HG02852 (cell line): ENCODE measurements around the gene HLA-DPB1.
A peak's percentile ranks its signal among the peaks of the same experiment; 100 is the strongest.
"Not testable (repeated sequence)": the region's sequence is repeated elsewhere in the genome, so short reads cannot be mapped to it uniquely, and the experiment has no call there.

Experiments used
- ATAC-seq: cut with Tn5 transposase; IDR thresholded peaks from one replicate; pipeline ENCODE4 v1.9.1; 2021; ENCODE audit warnings: mild to moderate bottlenecking, moderate library complexity; ENCODE audit not compliant: unreplicated experiment

The HLA-DPB1 gene

DNA sequence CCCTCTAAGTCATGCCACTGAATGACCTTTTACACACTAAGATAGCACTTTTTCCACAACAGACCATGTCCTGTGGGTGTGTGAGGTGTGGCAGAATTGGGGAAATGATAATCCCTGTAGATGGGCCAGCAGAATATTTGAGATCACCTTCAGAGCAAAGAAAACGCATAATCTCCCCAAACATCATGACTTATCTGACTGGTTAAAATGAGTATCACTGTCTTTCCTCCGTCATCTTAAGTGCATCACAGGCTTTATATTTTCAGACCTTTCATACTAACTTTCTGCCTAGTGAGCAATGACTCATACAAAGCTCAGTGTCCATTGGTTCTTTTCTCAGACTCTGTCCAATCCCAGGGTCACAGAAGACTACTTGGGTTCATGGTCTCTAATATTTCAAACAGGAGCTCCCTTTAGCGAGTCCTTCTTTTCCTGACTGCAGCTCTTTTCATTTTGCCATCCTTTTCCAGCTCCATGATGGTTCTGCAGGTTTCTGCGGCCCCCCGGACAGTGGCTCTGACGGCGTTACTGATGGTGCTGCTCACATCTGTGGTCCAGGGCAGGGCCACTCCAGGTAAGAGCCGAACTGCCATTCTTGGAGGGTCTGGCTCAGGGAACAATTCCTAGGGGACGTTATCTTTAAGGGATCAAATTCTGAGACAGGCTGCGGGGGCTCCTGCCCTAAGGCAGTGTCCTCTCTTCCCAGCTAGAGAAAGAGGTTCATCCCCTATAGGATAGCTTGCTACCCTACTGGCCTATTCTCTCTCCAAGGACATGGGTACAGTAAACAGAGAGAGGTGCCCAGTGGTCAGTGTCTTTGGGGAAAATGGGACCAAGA, at the start of gene HLA-DPB1:
HLA-DPB1 (plus strand) TSS at position 423 of the 838 bp plus-strand sequence; CDS start at position 475, 52 bp downstream.
- peak; percentile 70 for ATAC-seq

DNA sequence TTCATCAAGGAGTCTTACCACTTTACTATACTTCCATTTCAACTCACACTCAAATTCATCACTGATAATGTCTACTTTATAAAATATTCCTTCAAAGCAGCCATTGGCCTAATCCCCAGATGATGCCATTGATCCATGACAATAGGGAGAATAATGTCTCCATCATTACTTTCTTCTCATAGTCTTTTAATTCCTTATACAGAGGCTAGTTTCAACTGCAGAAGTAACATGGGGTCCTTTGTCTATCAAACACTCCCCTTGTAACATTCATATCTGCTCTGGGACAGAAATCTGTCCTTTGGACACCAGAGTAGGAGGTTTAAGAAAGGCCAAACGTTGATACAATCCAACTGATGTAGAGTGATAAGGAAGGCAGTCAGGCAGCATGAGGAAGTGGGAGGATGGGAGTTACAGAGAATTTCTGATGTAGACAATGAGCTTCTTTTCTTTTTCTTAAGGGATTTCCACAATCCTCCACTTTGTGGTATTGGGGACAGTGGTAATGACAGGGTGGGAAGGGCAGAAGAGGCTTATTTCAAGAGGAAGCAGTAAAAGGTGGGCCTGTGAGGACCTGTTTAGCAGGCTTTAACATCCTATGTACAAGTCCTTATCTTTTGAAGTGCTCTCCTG, 47.5 kb upstream of the HLA-DPB1 start:
- no peak for ATAC-seq

DNA sequence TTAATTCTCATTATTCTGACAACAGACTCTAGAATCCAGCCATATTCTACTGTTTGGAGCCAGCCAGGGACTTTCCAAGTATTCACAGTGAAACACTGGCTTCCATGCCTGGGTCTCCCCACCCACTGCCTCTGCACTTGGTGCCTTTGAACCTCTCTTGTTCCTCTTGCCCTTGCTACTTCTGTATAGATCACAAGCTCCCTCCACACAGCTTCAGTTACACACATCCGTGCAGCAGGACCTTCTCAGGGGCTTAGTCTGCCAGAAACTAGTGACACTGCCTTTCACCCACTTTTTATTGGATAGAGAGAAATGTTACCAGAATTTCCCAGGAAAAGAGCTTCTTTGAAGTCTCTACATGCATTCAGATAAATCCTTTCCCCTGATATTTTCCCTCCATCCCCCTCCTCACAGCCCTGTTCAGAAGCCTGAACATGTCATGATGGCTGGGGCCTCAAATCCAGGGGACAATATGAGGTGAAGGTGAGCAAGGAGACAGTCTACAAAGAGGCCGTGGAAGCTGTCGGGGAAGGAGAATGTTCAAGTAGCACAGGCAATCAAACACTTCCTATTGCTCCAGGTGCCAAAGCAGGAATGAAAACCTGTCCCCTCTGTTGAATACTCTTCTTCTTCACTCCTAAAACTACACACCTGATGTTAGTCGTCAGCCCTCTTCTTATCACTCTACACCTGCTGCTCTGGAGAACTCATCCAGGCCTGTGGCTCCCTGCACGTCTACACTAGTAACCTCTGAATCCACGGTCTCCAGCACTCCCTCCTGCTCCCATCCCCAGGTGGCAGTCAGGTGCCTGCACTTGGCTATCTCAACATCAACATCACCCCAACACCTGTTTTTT, 46.2 kb upstream of the HLA-DPB1 start:
- peak; percentile 75 for ATAC-seq

DNA sequence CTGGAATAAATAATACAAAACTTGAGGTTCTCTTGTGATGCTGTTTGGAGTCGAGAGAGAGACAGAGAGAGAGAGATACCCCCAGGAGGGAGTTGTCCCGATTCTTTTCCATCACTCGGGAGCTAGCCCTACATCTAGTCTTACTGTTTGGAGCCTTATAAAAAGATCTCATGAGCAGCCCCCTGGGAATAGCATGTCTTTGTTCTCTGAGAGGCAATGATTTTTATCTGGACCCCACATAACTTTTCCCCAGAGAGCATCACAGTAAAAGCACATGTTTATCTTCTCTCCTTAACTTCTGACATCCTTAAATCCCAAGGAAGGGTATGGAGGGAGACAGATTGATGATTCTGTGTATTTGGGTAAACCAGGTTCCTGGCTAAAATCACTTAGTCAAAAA, 45.5 kb upstream of the HLA-DPB1 start:
- ATAC-seq: no peak

DNA sequence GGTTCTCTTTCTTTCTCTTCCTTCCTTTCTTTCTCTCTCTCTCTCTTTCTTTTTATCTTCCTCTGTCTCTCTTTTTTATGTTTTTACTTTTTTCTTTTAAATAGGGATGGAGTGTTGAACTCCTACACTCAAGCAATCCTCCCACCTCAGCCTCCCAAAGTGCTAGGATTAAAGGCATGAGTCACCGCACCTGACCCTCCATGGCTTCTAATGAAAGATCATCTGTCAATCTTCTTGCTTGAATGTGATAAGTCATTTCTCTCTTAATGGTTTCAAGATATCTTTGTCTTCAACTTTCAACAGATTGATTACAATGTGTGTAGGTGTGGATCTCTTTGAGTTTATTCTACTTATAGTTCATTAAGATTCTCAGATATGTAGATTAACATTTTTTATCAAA, 41.2 kb upstream of the HLA-DPB1 start:
- ATAC-seq: no peak

DNA sequence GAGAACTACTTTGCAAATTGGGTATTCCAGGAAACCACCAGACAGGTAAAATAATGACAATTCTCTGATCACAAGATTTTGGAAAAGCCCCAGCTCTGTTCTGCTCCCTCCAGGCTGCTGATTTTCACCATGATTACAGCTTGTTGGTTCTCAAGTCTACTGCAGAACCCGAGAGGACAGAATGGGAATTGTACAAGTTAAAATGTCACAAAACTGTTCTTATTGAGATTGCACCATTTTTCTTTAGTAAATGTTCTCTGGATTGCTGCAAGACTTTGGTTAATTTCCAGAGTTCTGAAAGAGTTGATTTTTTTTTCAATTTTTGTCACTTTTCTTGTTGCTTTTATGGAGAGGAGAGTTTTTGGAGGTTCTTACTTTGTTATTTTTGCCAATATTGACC, 39.3 kb upstream of the HLA-DPB1 start:
- ATAC-seq: no peak

DNA sequence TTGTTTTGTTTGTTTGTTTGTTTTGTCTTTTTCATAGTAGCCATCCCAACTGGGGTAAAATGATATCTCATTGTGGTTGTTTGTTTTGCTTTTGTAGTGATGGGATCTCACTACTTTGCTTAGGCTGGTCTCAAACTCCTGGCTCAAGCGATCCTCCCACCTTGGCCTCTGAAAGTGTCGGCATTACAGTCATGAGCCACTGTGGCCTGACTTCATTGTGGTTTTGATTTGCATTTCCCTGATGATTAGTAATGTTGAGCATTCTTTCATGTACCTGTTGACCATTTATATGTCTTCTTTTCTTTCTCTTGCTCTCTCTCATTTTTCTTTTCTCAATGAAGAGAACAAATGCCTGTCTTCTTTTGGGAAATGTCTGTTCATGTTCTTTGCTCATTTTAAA, 35.6 kb upstream of the HLA-DPB1 start:
- no peak for ATAC-seq

DNA sequence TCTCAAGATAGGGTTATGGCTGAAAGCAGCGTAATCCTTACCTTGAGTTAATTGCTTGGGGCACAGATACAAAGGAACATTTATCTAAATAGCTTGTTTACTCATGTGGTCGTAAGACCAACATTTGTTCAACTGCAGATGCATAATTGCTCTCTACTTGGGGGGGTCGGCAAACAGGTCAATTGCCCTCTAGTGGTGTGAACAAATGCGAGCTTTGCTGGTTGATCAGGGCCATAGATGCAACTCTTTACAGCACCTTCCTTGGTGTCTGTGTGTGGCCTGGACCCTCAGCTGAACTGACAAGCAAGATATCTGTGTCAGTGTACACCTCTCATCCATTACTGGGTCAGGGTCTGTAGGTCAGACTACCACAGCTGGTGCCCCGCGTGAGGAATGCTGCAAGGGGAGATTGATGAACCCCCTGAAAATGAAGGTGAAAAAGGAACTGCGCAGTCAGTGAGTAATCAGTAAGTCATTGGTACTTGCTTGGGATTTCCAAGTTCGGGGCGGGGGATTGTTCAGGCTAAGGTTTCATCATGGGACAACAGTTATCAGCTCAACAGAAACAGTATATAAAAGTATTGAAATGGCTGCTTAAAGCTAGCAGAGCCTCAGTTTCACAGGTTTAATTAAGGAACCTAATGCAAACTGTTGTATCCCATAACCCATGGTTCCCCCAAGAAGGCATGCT, 26.3 kb upstream of the HLA-DPB1 start:
- no peak for ATAC-seq

DNA sequence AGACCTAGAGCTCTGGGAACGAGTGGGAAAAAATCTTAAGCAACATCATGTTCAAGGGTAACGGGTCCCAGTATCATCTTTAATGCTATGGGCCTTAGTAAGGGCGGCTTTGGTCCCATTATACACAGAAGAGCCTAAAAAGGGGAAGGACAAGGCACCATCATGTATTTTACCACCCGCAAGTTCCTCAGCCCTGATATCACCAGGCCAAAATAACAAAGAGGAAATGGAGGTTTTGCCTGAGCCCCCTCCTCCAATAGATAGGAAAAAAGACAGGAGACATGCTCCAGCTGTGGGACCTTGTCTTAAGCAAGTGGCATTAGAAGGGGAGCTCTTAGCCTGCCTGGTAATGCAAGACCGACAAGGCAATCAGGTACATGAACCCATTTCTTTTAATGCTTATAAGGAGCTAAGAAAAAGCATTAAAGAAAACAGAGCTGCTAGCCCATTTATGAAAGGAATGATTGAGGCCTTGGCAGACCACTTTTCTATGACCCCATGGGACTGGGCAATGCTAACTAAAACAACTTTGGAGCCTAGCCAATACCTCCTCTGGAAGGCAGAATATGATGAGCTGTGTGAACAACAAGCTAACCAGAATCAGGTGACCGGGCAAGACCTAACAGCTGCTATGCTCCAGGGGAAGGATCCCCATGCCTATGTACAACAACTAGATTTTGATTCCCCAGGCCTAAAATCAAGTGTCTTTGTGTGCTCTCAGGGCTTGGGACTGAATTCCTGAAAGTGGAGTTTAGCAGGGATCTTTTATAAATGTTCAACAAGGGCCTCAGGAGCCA, 25.6 kb upstream of the HLA-DPB1 start:
- no peak for ATAC-seq

DNA sequence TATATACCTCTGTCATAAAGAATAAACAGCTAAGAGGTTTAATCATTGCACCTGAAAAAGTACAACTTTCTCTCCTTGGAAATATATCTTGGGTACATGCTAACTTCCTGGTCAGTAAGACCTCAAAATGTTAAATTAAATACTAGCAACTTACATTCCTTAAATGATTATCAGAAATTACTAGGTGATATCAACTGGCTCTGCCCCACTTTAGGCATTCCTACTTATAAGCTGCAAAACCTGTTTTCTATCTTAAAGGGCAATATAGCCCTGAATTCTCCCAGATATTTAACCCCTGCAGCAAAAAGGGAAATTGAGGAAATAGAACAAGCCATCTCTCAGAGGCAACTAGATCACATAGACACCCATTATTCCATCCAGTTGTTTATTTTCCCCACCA, 23.2 kb upstream of the HLA-DPB1 start:
- no peak for ATAC-seq

DNA sequence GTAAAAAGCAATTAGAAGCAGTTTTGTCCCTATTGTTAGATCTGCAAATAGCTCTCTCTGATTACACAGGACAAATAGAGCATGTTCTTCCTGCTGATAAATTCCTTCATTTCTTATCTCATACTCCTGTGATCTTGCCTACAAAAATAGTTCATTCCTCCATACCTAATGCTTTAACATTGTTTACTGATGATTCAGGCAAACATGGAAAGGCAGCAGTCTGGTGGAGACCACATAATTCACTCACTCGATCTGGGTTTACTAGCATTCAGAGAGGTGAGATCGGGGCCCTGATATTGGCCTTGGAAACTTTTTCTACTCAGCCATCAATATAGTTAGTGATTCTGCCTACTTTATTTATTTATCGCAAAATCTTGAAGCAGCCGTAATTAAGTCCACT, 22.6 kb upstream of the HLA-DPB1 start:
- ATAC-seq: no peak

DNA sequence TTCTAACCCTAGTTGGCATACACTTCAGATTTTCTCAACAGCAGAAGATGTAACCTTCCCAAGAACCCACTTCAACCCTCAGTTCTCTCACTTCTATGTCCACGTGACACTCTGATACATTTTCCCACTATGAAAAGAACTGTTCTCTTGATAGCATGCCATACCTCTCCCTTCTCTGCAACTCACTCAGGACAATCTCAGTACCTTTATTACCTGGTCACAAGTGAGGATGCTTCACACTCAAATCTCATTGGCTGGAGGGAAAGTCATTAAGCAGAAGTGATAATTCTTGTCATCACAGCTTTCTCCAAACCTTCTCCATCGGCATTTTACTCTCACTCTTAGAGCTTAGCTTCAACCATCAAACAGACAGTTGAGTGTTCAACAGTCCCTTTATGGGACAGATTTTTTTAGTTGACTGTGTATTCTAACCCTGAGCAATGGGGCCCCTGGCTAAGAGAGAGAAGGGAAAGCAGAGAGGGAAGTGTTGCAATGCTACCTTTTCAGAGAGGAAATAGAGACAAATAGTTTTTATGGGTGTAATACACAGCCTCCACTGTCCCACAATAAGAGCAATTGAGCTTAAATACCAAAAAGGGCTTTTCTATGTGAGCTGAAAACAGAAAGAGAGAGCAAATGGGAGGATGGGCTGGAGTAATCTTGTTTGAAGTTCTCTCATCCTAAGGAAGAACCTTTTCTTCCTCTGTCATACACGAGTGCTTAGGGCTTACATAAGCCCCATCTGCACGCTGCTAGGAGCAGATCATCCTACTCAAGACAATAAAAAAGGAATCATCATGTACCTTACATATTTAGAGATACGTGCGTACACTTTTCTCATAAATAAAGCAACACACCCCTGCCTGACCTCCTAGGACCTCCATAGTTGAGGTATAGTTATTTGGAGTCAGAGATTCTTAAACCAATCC, 18.3 kb upstream of the HLA-DPB1 start:
- no peak for ATAC-seq

DNA sequence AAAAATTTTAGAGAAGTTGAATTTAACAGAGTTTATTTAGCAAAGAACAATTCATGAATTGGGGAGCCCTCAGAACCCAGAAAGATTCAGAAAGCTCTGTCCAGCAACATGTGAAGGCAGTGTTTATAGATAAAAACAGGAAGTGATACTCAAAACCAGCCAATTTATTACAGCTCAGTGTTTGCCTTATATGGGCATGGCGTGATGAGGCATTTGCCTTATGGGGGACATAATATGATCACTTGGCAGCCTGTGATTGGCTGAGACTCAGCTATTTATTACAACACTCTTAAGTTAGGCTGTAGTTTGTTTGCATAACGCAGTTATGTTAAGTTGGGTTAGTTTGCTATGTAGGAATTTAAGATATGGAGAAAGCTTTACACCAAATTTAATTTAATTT, 13.8 kb upstream of the HLA-DPB1 start:
- no peak for ATAC-seq

DNA sequence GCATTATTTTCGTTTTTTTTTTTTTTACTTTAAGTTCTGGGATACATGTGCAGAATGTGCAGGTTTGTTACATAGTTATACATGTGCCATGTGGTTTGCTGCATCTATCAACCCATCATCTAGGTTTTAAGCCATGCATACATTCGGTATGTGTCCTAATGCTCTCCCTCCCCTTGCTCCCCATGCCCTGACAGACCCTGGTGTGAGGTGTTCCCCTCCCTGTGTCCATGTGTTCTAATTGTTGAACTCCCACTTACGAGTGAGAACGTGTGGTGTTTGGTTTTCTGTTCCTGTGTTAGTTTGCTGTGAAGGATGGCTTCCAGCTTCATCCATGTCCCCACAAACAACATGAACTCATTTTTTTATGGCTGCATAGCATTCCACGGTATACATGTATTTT, 12.4 kb upstream of the HLA-DPB1 start:
- ATAC-seq: not testable (repeated sequence)

DNA sequence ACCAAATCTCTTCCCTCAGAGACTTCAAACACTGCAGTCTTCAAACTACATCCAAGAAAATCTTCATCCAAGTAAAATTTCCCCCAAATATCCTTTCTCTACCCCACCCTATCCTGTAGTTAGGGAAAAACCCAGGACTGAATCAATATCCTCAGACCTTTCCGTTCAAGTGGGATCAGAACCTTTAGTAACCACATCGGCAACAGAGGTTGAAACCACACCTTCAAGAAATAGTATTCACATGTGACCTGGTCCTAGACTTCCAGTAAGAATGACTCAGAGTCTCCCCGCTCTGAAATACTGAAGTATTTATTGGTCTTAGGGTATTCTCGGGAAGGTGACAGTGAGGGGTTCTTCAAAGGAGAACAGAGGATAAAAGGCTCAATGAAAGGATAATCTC, 11.1 kb upstream of the HLA-DPB1 start:
- ATAC-seq: no peak

DNA sequence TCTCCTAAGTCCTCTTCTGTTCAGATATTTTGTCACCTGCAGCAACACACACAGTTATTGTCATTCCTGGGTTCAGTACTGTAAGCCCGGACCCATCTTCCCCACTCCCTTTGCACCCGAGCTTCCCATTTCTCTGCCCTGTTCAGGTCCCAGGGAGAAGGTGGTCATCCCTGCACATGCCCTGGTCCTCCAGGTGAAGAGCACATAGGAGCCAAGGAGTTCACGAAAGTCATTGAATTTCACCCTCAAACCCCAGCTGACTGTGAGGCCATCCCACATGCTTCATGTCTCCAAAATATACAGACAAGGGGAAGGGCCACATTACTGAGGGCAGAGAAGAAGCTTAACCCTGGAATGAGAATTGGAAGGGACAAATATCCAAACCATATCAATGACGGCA, 10.5 kb upstream of the HLA-DPB1 start:
- ATAC-seq: no peak

DNA sequence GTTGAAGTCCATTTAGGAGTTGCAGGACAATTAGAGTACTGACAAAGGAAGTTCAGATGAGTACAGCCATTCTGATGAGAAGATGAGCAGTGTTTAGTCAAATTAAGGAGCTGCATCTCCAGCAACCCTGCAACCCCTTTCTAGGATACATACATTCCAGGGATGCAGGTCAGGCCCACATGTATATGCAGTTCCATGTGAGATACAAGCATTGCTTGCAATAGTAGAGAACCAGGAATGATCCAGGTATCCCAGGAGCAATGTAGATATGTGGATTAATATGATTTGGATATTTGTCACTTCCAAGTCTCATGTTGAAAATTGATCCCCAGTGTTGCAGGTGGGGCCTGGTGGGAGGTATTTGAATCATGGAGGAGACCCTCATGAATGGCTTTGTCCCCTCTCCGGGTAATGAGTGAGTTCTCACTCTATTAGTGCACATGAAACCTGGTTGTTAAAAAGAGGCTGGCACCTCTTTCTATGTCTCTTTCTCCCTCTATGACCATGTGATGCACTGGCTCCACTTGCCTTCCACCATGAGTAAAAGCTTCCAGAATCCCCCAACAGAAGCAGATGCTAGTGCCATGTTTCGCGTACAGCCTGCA, 8.8 kb upstream of the HLA-DPB1 start:
- no peak for ATAC-seq

DNA sequence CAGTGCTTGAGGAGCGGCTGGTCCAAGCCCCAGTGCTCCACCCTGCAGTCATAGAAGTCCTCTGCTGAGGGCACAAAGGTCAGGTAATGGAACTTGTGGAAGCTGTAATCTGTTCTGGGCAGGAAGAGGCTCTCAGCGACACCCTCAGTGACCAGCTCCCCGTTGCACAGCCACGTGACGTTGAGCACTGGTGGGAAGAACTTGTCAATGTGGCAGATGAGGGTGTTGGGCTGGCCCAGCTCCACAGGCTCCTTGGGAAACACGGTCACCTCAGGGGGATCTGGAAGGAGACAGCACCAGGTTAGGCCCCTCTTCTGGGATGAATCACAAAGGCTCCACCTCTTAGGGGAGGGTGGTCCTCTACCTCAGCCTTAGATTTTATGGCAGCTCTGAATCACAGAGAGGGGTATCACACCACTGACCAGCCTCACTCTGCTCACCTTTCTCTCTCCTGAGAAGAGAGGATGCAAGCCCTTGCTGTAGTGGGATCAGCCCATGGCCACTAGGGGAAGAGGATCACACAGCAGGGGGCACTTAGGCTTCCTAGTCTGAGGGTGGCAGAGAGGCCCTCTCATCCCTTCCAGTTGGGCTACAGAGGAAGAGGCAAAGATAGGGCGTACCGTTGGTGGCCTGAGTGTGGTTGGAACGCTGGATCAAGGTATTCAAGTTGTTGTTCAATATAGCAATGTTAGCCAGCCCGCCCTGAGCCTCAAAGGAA, 6.6 kb upstream of the HLA-DPB1 start:
- ATAC-seq: no peak
